ENCODE data around the gene LPP. TPM values are rescaled to one million over a fixed set of nuclear protein-coding genes. Genes with fewer than 3 reads are reported as not detected.

LPP gene
- total RNA-seq, 1 experiment from 2014 or later: 54.0 TPM

GRCh38 chr3:188212308-188212969 is 58.5 kb downstream of the LPP start:
- Histone ChIP-seq H3K9me3 (ENCODE audit: control insufficient read depth in 1 of 2, insufficient read depth in 1 of 2, low read depth in 1 of 2, low read length in 2 of 2) (no peaks in the 10 kb centered on the region), H3K36me3 (ENCODE audit: control insufficient read depth in 1 of 2, insufficient read depth in 2 of 2, low read length in 2 of 2) (no peaks in the 10 kb centered on the region), H3K4me2 (ENCODE audit: low read length) (no peak overlapping the region), H3K9ac (ENCODE audit: low read length) (no peak overlapping the region), H3K27me3 (ENCODE audit: insufficient read depth, low read length) (no peaks in the 10 kb centered on the region), H3K9me2 (ENCODE audit: insufficient read depth) (no peaks in the 10 kb centered on the region), H3K4me1 (ENCODE audit: control insufficient read depth in 1 of 2, insufficient read depth in 2 of 2, low read length in 2 of 2) (no peaks in the 10 kb centered on the region), H3K4me3 (replicated peaks in 1 of 2; ENCODE audit: low read depth in 1 of 2, low read length in 2 of 2) (no peak overlapping the region), H3K79me2 (ENCODE audit: insufficient read depth, low read length) (peaks cover 20% of the 10 kb centered on the region; the same call in 1 of the 2 replicates), H3K27ac (ENCODE audit: low read depth, low read length) (no peak overlapping the region), H2AFZ (ENCODE audit: low read depth, low read length, poor library complexity, severe bottlenecking) (no peak overlapping the region), H4K20me1 (ENCODE audit: insufficient read depth) (no peaks in the 10 kb centered on the region)
- TF ChIP-seq ATF3 (IDR thresholded peaks at IDR 0.05): no peak
- no peak for TF ChIP-seq ELF1 (IDR thresholded peaks at IDR 0.05; ENCODE audit: borderline replicate concordance, low read depth)
- no peak for TF ChIP-seq MAX (IDR thresholded peaks at IDR 0.05)
- TF ChIP-seq, protein P1, sequence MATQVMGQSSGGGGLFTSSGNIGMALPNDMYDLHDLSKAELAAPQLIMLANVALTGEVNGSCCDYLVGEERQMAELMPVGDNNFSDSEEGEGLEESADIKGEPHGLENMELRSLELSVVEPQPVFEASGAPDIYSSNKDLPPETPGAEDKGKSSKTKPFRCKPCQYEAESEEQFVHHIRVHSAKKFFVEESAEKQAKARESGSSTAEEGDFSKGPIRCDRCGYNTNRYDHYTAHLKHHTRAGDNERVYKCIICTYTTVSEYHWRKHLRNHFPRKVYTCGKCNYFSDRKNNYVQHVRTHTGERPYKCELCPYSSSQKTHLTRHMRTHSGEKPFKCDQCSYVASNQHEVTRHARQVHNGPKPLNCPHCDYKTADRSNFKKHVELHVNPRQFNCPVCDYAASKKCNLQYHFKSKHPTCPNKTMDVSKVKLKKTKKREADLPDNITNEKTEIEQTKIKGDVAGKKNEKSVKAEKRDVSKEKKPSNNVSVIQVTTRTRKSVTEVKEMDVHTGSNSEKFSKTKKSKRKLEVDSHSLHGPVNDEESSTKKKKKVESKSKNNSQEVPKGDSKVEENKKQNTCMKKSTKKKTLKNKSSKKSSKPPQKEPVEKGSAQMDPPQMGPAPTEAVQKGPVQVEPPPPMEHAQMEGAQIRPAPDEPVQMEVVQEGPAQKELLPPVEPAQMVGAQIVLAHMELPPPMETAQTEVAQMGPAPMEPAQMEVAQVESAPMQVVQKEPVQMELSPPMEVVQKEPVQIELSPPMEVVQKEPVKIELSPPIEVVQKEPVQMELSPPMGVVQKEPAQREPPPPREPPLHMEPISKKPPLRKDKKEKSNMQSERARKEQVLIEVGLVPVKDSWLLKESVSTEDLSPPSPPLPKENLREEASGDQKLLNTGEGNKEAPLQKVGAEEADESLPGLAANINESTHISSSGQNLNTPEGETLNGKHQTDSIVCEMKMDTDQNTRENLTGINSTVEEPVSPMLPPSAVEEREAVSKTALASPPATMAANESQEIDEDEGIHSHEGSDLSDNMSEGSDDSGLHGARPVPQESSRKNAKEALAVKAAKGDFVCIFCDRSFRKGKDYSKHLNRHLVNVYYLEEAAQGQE (IDR thresholded peaks at IDR 0.05; ENCODE audit: low read depth): no peak
- TF ChIP-seq RAD21 (IDR thresholded peaks at IDR 0.05; ENCODE audit: low read depth): no peak
- TF ChIP-seq FOSL1 (IDR thresholded peaks at IDR 0.05; ENCODE audit: low read depth): no peak
- no peak for TF ChIP-seq SIN3A (IDR thresholded peaks at IDR 0.05; ENCODE audit: low read depth)
- TF ChIP-seq, protein P2, sequence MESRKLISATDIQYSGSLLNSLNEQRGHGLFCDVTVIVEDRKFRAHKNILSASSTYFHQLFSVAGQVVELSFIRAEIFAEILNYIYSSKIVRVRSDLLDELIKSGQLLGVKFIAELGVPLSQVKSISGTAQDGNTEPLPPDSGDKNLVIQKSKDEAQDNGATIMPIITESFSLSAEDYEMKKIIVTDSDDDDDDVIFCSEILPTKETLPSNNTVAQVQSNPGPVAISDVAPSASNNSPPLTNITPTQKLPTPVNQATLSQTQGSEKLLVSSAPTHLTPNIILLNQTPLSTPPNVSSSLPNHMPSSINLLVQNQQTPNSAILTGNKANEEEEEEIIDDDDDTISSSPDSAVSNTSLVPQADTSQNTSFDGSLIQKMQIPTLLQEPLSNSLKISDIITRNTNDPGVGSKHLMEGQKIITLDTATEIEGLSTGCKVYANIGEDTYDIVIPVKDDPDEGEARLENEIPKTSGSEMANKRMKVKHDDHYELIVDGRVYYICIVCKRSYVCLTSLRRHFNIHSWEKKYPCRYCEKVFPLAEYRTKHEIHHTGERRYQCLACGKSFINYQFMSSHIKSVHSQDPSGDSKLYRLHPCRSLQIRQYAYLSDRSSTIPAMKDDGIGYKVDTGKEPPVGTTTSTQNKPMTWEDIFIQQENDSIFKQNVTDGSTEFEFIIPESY (IDR thresholded peaks at IDR 0.05; ENCODE audit: extremely low read depth, insufficient replicate concordance, low read length): no peak
- no peak for TF ChIP-seq CEBPB (IDR thresholded peaks at IDR 0.05; ENCODE audit: low read depth)
- TF ChIP-seq TCF7L2 (IDR thresholded peaks at IDR 0.05; ENCODE audit: borderline replicate concordance, extremely low read depth, insufficient read depth, insufficient read length): no peak
- no peak for TF ChIP-seq EZH2 (IDR thresholded peaks at IDR 0.05)
- no peak for TF ChIP-seq POLR2A (IDR thresholded peaks at IDR 0.05; ENCODE audit: borderline replicate concordance, extremely low read depth, insufficient read depth, insufficient read length)
- no peak for TF ChIP-seq ZNF274 (IDR thresholded peaks at IDR 0.05; ENCODE audit: low read depth, low read length)
- TF ChIP-seq SRF (IDR thresholded peaks at IDR 0.05; ENCODE audit: low read depth): no peak
- TF ChIP-seq SP1 (IDR thresholded peaks at IDR 0.05; ENCODE audit: low read depth): no peak
- TF ChIP-seq POLR2AphosphoS5 (IDR thresholded peaks at IDR 0.05; ENCODE audit: low read depth, low read length): no peak
- no peak for TF ChIP-seq CTCF (IDR thresholded peaks at IDR 0.05 in 2 of 3, conservative IDR thresholded peaks at IDR 0.05 in 1 of 3; ENCODE audit: borderline replicate concordance in 1 of 3, insufficient read depth in 1 of 3, low read depth in 2 of 3, low read length in 2 of 3)
- no peak for TF ChIP-seq ZFX (IDR thresholded peaks at IDR 0.05)
- TF ChIP-seq CBX3 (IDR thresholded peaks at IDR 0.05; ENCODE audit: low read depth): no peak
- ChIA-PET RAD21 (ENCODE audit: low non-redundant PET in 1 of 2, low total read pairs in 2 of 2, uncharacterized antibody in 2 of 2, unreplicated experiment in 2 of 2) (no interaction called here), POLR2A (no interaction called here), CTCF (no interaction called here)
- no peak for ATAC-seq
- no TSS peak for BruUV-seq (replicated peaks)
- no peak for DNase-seq (ENCODE audit: low read depth, low spot score)
- intact Hi-C loops (cut with micrococcal nuclease): no loop called here
